ENCODE results near the gene PRDX2.

The PRDX2 gene

GRCh38 chr19:12806242-12807081, 4.9 kb upstream of the PRDX2 start, which contains the start of gene RNASEH2A:
Gene RNASEH2A (plus strand): TSS chr19:12806584. CDS start chr19:12806674, 90 bp downstream.
- 0 out of 2 replicates have a peak, but pooled peaks have one; percentile 11 for TF ChIP-seq CTCF (conservative IDR thresholded peaks at IDR 0.05; ENCODE audit: low read length)
- TF ChIP-seq EZH2phosphoT487 (IDR thresholded peaks at IDR 0.05; ENCODE audit: borderline replicate concordance) = no peak
- Histone ChIP-seq H3K79me2 (ENCODE audit: insufficient read depth, low read length) (peaks cover 24% of the 10 kb centered on the region), H4K20me1 (ENCODE audit: insufficient read depth, low read length, poor library complexity, severe bottlenecking) (no peaks in the 10 kb centered on the region)

GRCh38 chr19:12804051-12804450, 2.5 kb upstream of the PRDX2 start:
- H3K36me3 ChIP-seq (ENCODE audit: insufficient read depth, low read length) = peaks cover 6% of the 10 kb centered on the region; the same call in 1 of the 2 replicates
- peaks cover 29% of the 10 kb centered on the region for H3K4me1 ChIP-seq (ENCODE audit: insufficient read depth, low read length, poor library complexity, severe bottlenecking)
- H3K79me2 ChIP-seq (ENCODE audit: insufficient read depth, low read length) = peaks cover 46% of the 10 kb centered on the region
- H3K27me3 ChIP-seq (ENCODE audit: insufficient read depth, low read length, poor library complexity, severe bottlenecking) = no peaks in the 10 kb centered on the region
- H4K20me1 ChIP-seq (ENCODE audit: insufficient read depth, low read length, poor library complexity, severe bottlenecking) = peaks cover 15% of the 10 kb centered on the region
- H3K9me3 ChIP-seq (ENCODE audit: insufficient read depth, low read depth, low read length) = no peaks in the 10 kb centered on the region
- no peak overlapping the region for H3K4me2 ChIP-seq (ENCODE audit: low read depth, low read length, poor library complexity, severe bottlenecking)
- H3K9ac ChIP-seq (ENCODE audit: low read depth, low read length, poor library complexity, severe bottlenecking) = no peak overlapping the region
- no peak overlapping the region for H2AFZ ChIP-seq (ENCODE audit: low read length)
- H3F3A ChIP-seq (ENCODE audit: low read depth) = no peaks in the 10 kb centered on the region
- no peaks in the 10 kb centered on the region for H3K9me2 ChIP-seq (replicated peaks; ENCODE audit: low read depth, low read length)
- TF ChIP-seq CTCF (conservative IDR thresholded peaks at IDR 0.05; ENCODE audit: low read length) = no peak
- TF ChIP-seq EZH2phosphoT487 (IDR thresholded peaks at IDR 0.05; ENCODE audit: borderline replicate concordance) = no peak
- no peak overlapping the region for H3K4me3 ChIP-seq (ENCODE audit: low read length, poor library complexity, severe bottlenecking)

More at GRCh38 chr19:12806242-12807081, 4.9 kb upstream of the PRDX2 start, which contains the start of gene RNASEH2A:
- Histone ChIP-seq H3K9me2 (replicated peaks; ENCODE audit: low read depth, low read length) (no peaks in the 10 kb centered on the region), H3K4me1 (ENCODE audit: insufficient read depth, low read length, poor library complexity, severe bottlenecking) (peaks cover 19% of the 10 kb centered on the region), H3K4me3 (ENCODE audit: low read length, poor library complexity, severe bottlenecking) (peak within 1 kb of the TSS; percentile 94), H3K27me3 (ENCODE audit: insufficient read depth, low read length, poor library complexity, severe bottlenecking) (no peaks in the 10 kb centered on the region), H3F3A (ENCODE audit: low read depth) (no peaks in the 10 kb centered on the region), H3K36me3 (ENCODE audit: insufficient read depth, low read length) (no peaks in the 10 kb centered on the region), H3K4me2 (ENCODE audit: low read depth, low read length, poor library complexity, severe bottlenecking) (peak within 1 kb of the TSS; percentile 94), H3K9me3 (ENCODE audit: insufficient read depth, low read depth, low read length) (no peaks in the 10 kb centered on the region), H3K9ac (ENCODE audit: low read depth, low read length, poor library complexity, severe bottlenecking) (peak within 1 kb of the TSS; percentile 93), H2AFZ (ENCODE audit: low read length) (peak within 1 kb of the TSS; percentile 96)

- H3K9ac ChIP-seq (ENCODE audit: low read depth, low read length, poor library complexity, severe bottlenecking) = peak overlapping the region; percentile 93
Measured at GRCh38 chr19:12802267-12803106, 887 bp upstream of the PRDX2 start.

More at GRCh38 chr19:12802267-12803106, 887 bp upstream of the PRDX2 start:
- TF ChIP-seq EZH2phosphoT487 (IDR thresholded peaks at IDR 0.05; ENCODE audit: borderline replicate concordance) (no peak), CTCF (conservative IDR thresholded peaks at IDR 0.05; ENCODE audit: low read length) (no peak)
- Histone ChIP-seq H4K20me1 (ENCODE audit: insufficient read depth, low read length, poor library complexity, severe bottlenecking) (peaks cover 15% of the 10 kb centered on the region), H2AFZ (ENCODE audit: low read length) (peak overlapping the region; percentile 95), H3K9me2 (replicated peaks; ENCODE audit: low read depth, low read length) (no peaks in the 10 kb centered on the region), H3K4me1 (ENCODE audit: insufficient read depth, low read length, poor library complexity, severe bottlenecking) (peaks cover 29% of the 10 kb centered on the region), H3K36me3 (ENCODE audit: insufficient read depth, low read length) (peaks cover 6% of the 10 kb centered on the region; the same call in 1 of the 2 replicates), H3K9me3 (ENCODE audit: insufficient read depth, low read depth, low read length) (no peaks in the 10 kb centered on the region), H3K27me3 (ENCODE audit: insufficient read depth, low read length, poor library complexity, severe bottlenecking) (no peaks in the 10 kb centered on the region), H3K4me2 (ENCODE audit: low read depth, low read length, poor library complexity, severe bottlenecking) (peak overlapping the region; percentile 88), H3F3A (ENCODE audit: low read depth) (no peaks in the 10 kb centered on the region), H3K4me3 (ENCODE audit: low read length, poor library complexity, severe bottlenecking) (peak overlapping the region; percentile 89), H3K79me2 (ENCODE audit: insufficient read depth, low read length) (peaks cover 45% of the 10 kb centered on the region)
